ENCODE data around the gene RPEL1.

The RPEL1 gene

DNA sequence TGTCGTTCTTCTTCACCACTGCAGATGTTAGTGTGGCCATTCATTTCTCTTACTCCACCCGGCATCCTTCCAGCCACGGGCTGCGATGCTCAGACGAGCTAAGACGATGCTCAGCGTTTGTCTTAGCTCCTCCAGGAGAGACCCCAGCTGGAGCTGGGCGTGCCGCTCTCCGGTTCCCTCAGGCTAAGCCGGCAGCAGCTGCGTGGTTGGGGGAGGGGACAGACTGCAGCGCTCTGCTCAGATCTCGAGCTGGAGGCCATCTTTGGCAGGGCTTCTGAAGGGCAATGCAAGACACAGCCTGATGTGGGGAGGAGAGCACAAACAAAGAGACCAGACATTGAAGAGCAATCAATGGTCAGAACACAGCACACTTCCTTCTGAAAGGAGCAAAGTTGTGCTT is 36.1 kb downstream of the RPEL1 start:
- H3K79me2 ChIP-seq, result peaks cover 19% of the 10 kb centered on the region
- peaks cover 22% of the 10 kb centered on the region for H3K4me1 ChIP-seq
- H3K4me2 ChIP-seq (ENCODE audit: low read length), result no peak overlapping the region
- no peak overlapping the region for H3K9ac ChIP-seq
- H2AFZ ChIP-seq, result no peak overlapping the region
- H3K27ac ChIP-seq, result no peak overlapping the region
- TF ChIP-seq, protein P1, sequence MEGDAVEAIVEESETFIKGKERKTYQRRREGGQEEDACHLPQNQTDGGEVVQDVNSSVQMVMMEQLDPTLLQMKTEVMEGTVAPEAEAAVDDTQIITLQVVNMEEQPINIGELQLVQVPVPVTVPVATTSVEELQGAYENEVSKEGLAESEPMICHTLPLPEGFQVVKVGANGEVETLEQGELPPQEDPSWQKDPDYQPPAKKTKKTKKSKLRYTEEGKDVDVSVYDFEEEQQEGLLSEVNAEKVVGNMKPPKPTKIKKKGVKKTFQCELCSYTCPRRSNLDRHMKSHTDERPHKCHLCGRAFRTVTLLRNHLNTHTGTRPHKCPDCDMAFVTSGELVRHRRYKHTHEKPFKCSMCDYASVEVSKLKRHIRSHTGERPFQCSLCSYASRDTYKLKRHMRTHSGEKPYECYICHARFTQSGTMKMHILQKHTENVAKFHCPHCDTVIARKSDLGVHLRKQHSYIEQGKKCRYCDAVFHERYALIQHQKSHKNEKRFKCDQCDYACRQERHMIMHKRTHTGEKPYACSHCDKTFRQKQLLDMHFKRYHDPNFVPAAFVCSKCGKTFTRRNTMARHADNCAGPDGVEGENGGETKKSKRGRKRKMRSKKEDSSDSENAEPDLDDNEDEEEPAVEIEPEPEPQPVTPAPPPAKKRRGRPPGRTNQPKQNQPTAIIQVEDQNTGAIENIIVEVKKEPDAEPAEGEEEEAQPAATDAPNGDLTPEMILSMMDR (IDR thresholded peaks at IDR 0.05), result no peak
- H3K9me3 ChIP-seq (ENCODE audit: control insufficient read depth, low read length), result no peaks in the 10 kb centered on the region
- H3K4me3 ChIP-seq (ENCODE audit: low read depth, low read length), result no peak overlapping the region
- no peaks in the 10 kb centered on the region for H3K36me3 ChIP-seq (ENCODE audit: control insufficient read depth, insufficient read depth, low read length)
- H3K27me3 ChIP-seq (ENCODE audit: control insufficient read depth, insufficient read depth, low read length), result peaks cover 8% of the 10 kb centered on the region

DNA sequence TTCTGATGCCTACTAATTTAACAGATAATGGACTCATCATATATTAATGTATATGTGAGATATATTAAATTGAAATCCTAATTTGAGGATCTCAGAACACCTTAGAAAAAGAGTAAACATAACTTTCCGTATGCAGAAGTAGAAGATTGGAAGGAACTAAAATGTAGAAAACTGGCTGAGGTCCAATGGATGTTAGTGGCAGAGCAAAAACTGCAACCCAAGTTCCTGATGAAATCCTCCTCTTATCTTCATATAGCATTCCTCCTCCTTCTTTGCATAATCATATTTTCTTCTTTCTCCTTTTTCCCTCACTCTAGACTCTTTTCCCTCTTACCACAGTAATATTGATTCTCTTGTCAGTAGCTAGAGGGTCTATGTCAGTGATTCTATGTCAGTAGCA is 37.3 kb downstream of the RPEL1 start:
- Histone ChIP-seq H3K4me1 (peaks cover 22% of the 10 kb centered on the region), H3K4me2 (ENCODE audit: low read length) (no peak overlapping the region), H3K9ac (no peak overlapping the region), H3K36me3 (ENCODE audit: control insufficient read depth, insufficient read depth, low read length) (no peaks in the 10 kb centered on the region), H3K9me3 (ENCODE audit: control insufficient read depth, low read length) (no peaks in the 10 kb centered on the region), H2AFZ (no peak overlapping the region), H3K27me3 (ENCODE audit: control insufficient read depth, insufficient read depth, low read length) (peaks cover 4% of the 10 kb centered on the region), H3K79me2 (peaks cover 22% of the 10 kb centered on the region), H3K4me3 (ENCODE audit: low read depth, low read length) (no peak overlapping the region), H3K27ac (no peak overlapping the region)
- TF ChIP-seq, protein P1 (IDR thresholded peaks at IDR 0.05), result no peak

DNA sequence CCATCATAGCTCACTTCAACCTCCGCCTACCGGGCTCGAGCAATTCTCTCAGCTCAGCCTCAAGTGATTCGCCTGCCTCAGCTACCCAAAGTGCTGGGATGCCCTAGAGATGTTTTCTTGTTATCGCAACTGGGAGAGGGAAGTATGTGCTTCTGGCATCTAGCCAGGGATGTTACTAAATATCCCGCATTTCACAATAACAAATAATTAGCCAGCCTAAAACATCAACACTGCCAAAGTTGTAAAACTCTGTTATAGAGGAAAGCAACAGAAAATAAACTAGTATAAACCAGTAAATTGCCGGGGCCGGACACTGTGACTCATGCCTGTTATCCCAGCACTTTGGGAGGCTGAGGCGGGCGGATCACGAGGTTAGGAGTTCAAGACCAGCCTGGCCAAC is 38.5 kb downstream of the RPEL1 start:
- TF ChIP-seq, protein P1 (IDR thresholded peaks at IDR 0.05), result no peak
- H3K4me2 ChIP-seq (ENCODE audit: low read length), result no peak overlapping the region
- no peaks in the 10 kb centered on the region for H3K27me3 ChIP-seq (ENCODE audit: control insufficient read depth, insufficient read depth, low read length)

DNA sequence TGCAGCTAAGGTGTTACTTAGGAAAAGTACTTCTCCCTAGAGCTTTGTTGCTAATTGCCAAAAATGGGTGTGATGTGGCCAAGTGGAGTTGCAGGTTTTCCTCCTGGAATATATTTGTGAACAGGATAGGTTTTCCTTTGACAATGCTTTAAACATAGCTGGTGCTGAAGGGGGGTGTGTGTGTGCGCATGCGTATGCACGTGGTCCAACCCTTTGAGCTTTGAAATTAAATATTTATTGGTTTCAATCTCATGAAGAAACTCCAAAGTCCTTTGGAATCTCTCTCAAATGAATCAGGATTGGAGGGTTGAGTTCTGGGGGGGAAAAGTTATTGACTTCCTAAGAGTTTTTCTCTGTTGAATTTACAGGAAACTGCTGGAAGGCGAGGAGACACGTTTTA is 42.3 kb downstream of the RPEL1 start:
- no peaks in the 10 kb centered on the region for H3K27me3 ChIP-seq (ENCODE audit: control insufficient read depth, insufficient read depth, low read length)
- no peaks in the 10 kb centered on the region for H3K9me3 ChIP-seq (ENCODE audit: control insufficient read depth, low read length)
- H3K36me3 ChIP-seq (ENCODE audit: control insufficient read depth, insufficient read depth, low read length), result no peaks in the 10 kb centered on the region
- H2AFZ ChIP-seq, result no peak overlapping the region
- no peak overlapping the region for H3K4me2 ChIP-seq (ENCODE audit: low read length)
- H3K79me2 ChIP-seq, result peaks cover 17% of the 10 kb centered on the region
- H3K9ac ChIP-seq, result no peak overlapping the region
- TF ChIP-seq, protein P1 (IDR thresholded peaks at IDR 0.05), result no peak
- no peaks in the 10 kb centered on the region for H3K4me1 ChIP-seq
- H3K4me3 ChIP-seq (ENCODE audit: low read depth, low read length), result no peak overlapping the region
- H3K27ac ChIP-seq, result no peak overlapping the region

More for the DNA sequence above, 38.5 kb downstream of the RPEL1 start:
- H3K4me1 ChIP-seq, result peaks cover 22% of the 10 kb centered on the region
- H3K79me2 ChIP-seq, result peaks cover 20% of the 10 kb centered on the region
- no peaks in the 10 kb centered on the region for H3K9me3 ChIP-seq (ENCODE audit: control insufficient read depth, low read length)
- H2AFZ ChIP-seq, result no peak overlapping the region
- H3K27ac ChIP-seq, result no peak overlapping the region
- no peaks in the 10 kb centered on the region for H3K36me3 ChIP-seq (ENCODE audit: control insufficient read depth, insufficient read depth, low read length)
- no peak overlapping the region for H3K4me3 ChIP-seq (ENCODE audit: low read depth, low read length)
- H3K9ac ChIP-seq, result no peak overlapping the region

DNA sequence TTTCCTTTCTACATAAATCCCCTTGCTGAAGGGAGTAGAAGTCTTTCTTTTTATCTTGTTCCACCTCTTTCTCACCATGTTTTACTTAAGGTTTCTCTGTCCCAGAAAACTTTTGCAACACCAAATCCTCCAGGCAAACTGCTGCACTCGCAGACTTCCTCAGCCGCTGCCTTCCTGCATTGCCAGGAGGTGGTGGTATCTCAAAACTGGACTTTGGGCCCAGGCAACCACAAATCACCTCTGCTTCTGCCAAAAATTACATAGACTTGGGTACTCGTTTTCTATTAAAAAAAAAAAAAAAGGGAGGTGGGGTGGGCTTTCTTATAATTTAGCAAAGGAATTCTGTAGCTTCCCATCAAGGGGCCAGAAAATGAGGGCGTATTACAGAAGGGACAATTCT is 45.9 kb downstream of the RPEL1 start:
- no peak overlapping the region for H2AFZ ChIP-seq
- peaks cover 3% of the 10 kb centered on the region for H3K79me2 ChIP-seq
- H3K9ac ChIP-seq, result no peak overlapping the region
- no peak overlapping the region for H3K4me2 ChIP-seq (ENCODE audit: low read length)
- no peaks in the 10 kb centered on the region for H3K27me3 ChIP-seq (ENCODE audit: control insufficient read depth, insufficient read depth, low read length)
- no peaks in the 10 kb centered on the region for H3K9me3 ChIP-seq (ENCODE audit: control insufficient read depth, low read length)
- no peak overlapping the region for H3K4me3 ChIP-seq (ENCODE audit: low read depth, low read length)
- H3K36me3 ChIP-seq (ENCODE audit: control insufficient read depth, insufficient read depth, low read length), result no peaks in the 10 kb centered on the region
- H3K4me1 ChIP-seq, result no peaks in the 10 kb centered on the region
- TF ChIP-seq, protein P1 (IDR thresholded peaks at IDR 0.05), result no peak
- no peak overlapping the region for H3K27ac ChIP-seq
